Common myeloid progenitor, CD34-positive (primary cell): ENCODE results near the gene ZNF98.

Experiments
- CTCF ChIA-PET: fragments of 350-600 bp; sonication (Branson Sonifier 250); formaldehyde crosslinking; loops from one replicate; lab custom pipeline; 2021; ENCODE audit warnings: antibody characterized with exemption; lab: Charles Lee
- POLR2A ChIA-PET: fragments of 350-600 bp; sonication (Branson Sonifier 250); formaldehyde crosslinking; loops from one replicate; lab custom pipeline; 2021; ENCODE audit warnings: antibody characterized with exemption; lab: Charles Lee
- DNase-seq, 3 donors: peaks; one replicate each; pipeline versions ENCODE4 v3.0.0 to v3.0.0-alpha.2; 2013
- H3K27ac ChIP-seq, 2 experiments: 1 replicate in 1 of 2; 2 replicates in 1 of 2; pipeline ENCODE4 v1.7.0; 2013; ENCODE audit warnings: inconsistent platforms in 2 of 2, low read length in 2 of 2, mild to moderate bottlenecking in 2 of 2, low read depth in 1 of 2, moderate library complexity in 1 of 2; ENCODE audit not compliant: severe bottlenecking in 2 of 2, insufficient read depth in 1 of 2, poor library complexity in 1 of 2
- H3K27me3 ChIP-seq, 5 experiments: replicated peaks in 2 of 5; 1 replicate in 3 of 5; 2 replicates in 2 of 5; pipeline versions ENCODE4 v1.6.1 to v1.7.0; 2013; ENCODE audit warnings: low read length in 4 of 5, mild to moderate bottlenecking in 2 of 5, moderate library complexity in 2 of 5, inconsistent platforms in 1 of 5; ENCODE audit not compliant: insufficient read depth in 5 of 5, control insufficient read depth in 4 of 5
- H3K36me3 ChIP-seq, 4 experiments: 1 replicate in 2 of 4; 2 replicates in 2 of 4; pipeline versions ENCODE4 v1.6.1 to v1.7.0; 2013; ENCODE audit warnings: low read length in 3 of 4, control low read depth in 1 of 4, mild to moderate bottlenecking in 1 of 4; ENCODE audit not compliant: control insufficient read depth in 4 of 4, insufficient read depth in 4 of 4
- H3K4me1 ChIP-seq, 4 experiments: 1 replicate in 3 of 4; 2 replicates in 1 of 4; pipeline versions ENCODE4 v1.6.1 to v1.7.1; 2013; ENCODE audit warnings: low read length in 3 of 4, mild to moderate bottlenecking in 3 of 4, control low read depth in 1 of 4, inconsistent platforms in 1 of 4, moderate library complexity in 1 of 4; ENCODE audit not compliant: control insufficient read depth in 4 of 4, insufficient read depth in 4 of 4; ENCODE audit errors: control extremely low read depth in 1 of 4
- H3K4me3 ChIP-seq, 7 experiments: 1 replicate in 4 of 7; 2 replicates in 3 of 7; pipeline versions ENCODE4 v1.5.1 to v1.7.0; 2013; ENCODE audit warnings: mild to moderate bottlenecking in 7 of 7, low read length in 6 of 7, moderate library complexity in 6 of 7, inconsistent platforms in 2 of 7, low read depth in 2 of 7, control low read depth in 1 of 7; ENCODE audit not compliant: insufficient read depth in 4 of 7, control insufficient read depth in 1 of 7; ENCODE audit errors: extremely low read depth in 1 of 7
- H3K9me3 ChIP-seq, 5 experiments: 1 replicate in 4 of 5; 2 replicates in 1 of 5; pipeline versions ENCODE4 v1.6.1 to v1.7.1; 2013; ENCODE audit warnings: low read length in 4 of 5, mild to moderate bottlenecking in 2 of 5, inconsistent platforms in 1 of 5, low read depth in 1 of 5, moderate library complexity in 1 of 5; ENCODE audit not compliant: control insufficient read depth in 4 of 5, insufficient read depth in 2 of 5; ENCODE audit errors: control extremely low read depth in 1 of 5
- WGBS: methylation state at CpG from one replicate; pipeline ENCODE4 v1.1.5; 2013; ENCODE audit not compliant: insufficient coverage; 5-methylcytosine and 5-hydroxymethylcytosine counted together

The ZNF98 gene

DNA sequence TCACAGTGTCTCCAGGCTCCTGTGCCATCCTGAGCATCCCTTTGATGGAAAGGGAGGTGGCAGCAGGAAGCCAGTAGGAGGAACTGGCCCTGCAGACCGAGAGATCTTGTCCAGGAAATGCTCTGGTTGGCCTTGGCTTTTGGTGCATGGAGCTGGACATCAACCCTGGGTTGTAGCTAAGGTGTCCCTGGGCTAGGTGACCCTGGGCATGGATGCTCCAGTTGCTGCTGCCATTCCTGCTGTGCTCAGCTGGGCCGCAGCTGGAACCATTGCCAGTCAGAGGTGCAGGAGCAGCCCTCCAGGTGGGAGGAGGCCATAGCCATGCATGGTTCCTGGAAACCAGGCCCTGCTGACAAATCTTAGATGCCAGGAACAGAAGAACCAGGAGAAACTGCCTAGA lies 67.5 kb downstream of the ZNF98 start:
- 88% methylated on average over 2 of the region's 2 CpGs for WGBS
- no peak for DNase-seq
- POLR2A ChIA-PET, result no interaction called here
- no peak overlapping the region for H3K27ac ChIP-seq
- CTCF ChIA-PET, result no interaction called here
- H3K4me3 ChIP-seq, result no peak overlapping the region
- H3K27me3 ChIP-seq, result no peaks in the 10 kb centered on the region
- H3K4me1 ChIP-seq, result no peaks in the 10 kb centered on the region
- peaks cover 3 to 21% (median 15%) of the 10 kb centered on the region in 5 experiments for H3K9me3 ChIP-seq
- H3K36me3 ChIP-seq, result no peaks in the 10 kb centered on the region
